DND-41 (cell line): ENCODE results near the gene IGSF9B.

ENCODE experiments used
- CTCF ChIP-seq: IDR thresholded peaks from 2 replicates; pipeline ENCODE4 v1.5.1; 2012; ENCODE audit warnings: borderline replicate concordance, low read length, moderate library complexity, mild to moderate bottlenecking; ENCODE audit not compliant: poor library complexity, severe bottlenecking; ENCODE audit errors: extremely low read depth
- EZH2 ChIP-seq: IDR thresholded peaks from 3 replicates; pipeline ENCODE4 v1.6.1; 2012; ENCODE audit warnings: borderline replicate concordance, low read depth, mild to moderate bottlenecking, moderate library complexity, low read length, inconsistent platforms; ENCODE audit not compliant: severe bottlenecking

GRCh38 chr11:134001088-134001487, 44.3 kb upstream of the IGSF9B start:
- TF ChIP-seq CTCF, result no peak
- no peak for TF ChIP-seq EZH2
